ENCODE data around the gene SUN3.
"Not testable (repeated sequence)": the region's sequence is repeated elsewhere in the genome, so short reads cannot be mapped to it uniquely, and the experiment has no call there.

The SUN3 gene

DNA sequence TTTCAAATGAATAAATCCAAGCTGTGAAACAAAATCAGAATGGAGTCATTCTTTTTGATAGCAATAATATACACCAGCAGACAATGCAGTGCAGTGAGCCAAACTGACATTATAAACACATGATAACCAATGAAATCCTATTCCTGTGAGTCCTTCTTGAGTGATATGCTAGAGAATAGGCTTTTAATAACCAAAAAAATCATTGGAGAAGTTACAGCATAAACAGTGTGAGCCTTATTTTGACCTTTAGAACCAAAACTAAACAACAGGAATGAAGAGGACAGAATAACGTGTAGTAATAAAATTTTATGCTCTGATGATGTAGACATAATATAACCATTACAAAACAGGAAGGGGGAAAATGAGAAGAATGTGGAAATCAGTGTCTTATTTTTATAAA is 58.1 kb downstream of the SUN3 start:
- no peak for DNase-seq

DNA sequence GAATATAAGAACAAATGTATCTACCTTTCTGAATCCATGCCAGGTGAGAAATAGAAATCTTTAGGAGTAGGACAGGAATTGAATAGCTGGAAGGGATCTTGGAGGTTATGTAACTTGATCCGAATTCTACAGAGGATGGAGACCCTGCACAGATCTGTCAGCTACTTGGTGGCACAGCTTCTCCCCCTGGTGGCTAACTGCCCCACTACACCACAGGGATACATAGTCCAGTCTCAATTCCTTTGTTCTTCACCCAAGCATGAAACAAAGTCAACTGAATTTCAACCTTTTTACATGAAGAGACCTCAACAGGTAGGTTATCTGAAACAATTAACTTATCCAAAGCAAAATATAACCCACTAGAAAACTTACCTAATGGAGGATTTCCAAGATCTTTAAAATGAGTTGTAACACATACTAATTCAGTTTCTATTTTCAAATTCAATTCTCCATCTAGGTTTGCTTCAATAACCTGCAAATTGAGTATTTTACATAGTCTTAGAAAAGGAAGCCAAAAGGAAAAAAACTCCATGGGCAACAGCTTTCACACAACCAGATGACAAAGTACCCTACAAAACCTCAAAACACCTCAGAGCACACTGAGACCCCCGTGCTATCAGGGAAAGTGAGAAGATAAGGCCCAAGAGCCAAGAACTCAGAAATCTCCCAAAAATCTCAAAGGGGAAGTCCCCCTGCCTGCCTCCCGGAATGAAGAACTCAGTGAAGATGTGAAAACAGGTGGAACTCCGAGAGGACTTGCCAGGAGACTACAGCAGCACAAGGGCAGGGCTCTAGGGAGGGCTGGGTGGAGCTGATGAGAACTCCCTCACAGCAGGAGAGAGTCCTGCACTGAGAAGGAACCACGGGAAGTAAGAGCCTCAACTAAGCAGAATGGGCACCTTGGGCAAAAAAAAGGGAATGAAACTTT is 59.8 kb downstream of the SUN3 start:
- DNase-seq, result peak; percentile 32

DNA sequence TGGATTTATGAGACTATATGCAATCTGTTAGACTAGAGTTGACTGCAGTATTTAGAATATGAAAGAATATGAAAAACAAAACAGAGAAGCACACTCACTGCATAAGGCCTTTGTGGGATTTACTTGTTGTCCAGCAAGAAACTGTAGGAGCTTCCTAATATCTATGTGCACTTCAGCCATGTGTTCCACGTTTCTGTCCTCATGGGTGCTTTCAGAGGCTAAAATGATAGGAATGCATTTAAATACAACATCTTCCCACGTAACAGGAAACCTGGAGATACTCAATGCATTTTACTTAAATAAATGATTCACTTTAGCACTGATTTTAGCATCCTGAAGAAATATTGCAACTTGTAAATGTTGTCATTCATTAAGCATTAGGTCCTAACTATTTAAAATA is 61.2 kb downstream of the SUN3 start:
- no peak for DNase-seq

DNA sequence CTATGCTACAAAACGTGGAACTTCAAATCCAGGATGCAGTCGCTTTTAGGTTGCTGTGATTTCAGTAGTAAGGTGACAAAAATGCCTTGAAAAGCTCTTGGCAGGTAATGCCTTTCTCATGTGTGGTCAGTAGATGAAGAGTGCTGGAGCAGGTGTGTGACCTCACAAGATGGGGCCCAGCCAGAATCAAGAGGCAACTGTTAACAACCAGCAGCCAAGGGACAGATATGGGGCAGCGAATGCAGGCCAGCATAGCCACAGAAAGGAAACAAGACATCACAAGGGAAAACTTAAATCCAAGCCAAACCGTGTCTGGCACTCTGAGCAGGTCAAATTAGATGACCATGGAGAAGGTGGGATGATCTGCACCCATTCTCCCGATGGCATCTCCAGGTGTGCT is 61.8 kb downstream of the SUN3 start:
- DNase-seq, result no peak

DNA sequence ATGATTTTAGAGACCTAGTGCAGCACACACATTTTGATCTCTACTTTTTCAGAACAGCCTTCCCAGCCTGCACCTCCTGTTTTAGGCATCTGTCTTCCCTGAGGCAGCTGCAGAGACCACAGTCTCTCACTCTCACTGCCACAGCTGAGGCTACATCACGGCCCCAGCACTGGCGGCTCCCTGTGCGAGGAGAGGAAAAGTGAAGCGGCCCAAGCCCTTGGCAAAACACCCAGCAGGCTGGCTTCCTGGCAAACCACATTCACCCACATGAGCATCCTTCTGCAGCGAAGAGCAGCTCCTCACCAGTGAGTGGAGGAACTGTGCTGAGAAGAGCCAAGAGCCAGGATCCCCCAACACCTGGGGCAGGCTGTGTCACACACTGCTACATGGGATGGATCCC is 63.5 kb downstream of the SUN3 start:
- no peak for DNase-seq

DNA sequence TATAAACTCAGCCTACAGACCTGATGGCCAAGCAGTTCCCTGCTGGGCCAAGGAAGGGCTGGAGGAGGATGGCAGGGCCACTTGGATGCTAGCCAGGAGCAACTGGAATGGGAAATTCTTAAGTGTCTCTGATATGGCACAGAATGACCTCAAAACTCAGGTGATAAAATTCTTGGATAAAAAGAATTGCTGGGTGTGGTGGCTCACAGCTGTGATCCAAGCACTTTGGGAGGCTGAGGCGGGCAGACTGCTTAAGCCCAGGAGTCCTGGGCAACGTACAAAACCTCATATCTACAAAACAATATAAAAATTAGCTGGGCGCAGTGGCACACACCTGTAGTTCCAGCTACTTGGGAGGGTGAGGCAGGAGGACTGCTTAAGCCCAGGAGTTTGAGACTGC is 66.6 kb downstream of the SUN3 start:
- DNase-seq, result no peak

DNA sequence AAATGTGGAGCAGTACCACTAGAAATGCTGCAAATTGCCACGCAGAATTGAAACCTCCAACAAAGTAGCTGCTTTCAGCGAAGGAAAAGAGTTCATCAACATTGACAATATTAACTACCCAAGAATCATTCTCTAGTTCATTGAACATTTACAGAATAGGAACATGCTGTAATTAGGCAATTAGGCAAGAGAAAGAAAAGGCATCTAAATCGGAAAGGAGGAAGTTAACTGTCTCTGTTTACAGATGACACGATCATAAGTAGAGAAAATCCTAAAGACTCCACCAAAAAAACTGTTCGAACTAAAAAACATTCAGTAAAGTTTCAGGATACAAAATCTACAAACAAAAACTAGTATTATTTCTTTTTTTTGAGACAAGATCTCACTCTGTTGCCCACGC is 71.8 kb downstream of the SUN3 start:
- no peak for DNase-seq

DNA sequence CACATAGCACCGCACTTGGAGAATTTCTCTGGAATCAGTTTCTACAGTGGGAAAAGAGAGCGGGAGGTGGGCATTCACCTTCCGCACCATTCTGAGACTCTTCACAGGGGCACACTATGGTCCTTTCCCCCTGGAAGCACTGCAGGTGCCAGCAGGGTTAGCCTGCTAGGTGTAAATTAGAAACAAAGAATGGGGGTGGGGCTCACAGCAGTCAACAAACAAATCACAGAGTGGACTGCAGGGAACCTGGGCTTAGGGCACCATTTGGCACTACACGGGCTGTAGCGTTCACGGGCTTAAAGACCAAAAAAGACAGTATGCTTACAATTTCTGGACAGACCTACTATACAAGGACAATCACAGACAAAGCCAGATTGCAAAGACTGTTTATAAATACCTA is 72.7 kb downstream of the SUN3 start:
- no peak for DNase-seq

DNA sequence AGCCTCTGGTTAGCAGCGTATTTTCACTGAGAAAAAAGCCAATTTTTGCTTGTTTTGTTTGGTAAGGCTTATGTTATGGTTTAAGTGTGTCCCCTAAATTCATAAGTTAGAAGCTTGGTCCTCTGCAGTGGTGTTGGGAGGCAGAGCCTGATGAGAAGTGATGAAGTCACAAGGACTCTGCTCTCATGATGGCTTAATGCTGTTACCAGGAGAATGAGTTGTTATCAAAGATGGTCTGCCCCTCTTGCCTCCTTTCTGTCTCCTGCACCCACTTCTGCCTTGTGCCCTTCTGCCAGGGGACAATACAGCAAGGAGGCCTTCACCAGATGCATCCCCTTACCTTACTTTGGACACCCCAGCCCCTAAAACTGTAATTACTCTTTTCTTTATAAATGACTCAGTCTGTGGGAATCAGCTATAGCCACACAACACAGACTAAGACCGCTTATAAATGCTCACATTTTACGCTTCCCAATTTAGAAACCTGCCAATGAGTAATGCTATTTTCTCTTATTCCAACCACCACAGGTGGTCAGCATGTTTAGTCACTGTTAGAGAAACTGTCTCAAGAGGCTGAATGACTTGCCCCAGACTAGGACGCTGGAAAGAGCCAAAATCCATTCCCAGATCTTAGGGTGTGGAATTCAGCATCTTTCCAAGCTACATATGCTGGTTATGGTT is 74.5 kb downstream of the SUN3 start:
- no peak for DNase-seq

DNA sequence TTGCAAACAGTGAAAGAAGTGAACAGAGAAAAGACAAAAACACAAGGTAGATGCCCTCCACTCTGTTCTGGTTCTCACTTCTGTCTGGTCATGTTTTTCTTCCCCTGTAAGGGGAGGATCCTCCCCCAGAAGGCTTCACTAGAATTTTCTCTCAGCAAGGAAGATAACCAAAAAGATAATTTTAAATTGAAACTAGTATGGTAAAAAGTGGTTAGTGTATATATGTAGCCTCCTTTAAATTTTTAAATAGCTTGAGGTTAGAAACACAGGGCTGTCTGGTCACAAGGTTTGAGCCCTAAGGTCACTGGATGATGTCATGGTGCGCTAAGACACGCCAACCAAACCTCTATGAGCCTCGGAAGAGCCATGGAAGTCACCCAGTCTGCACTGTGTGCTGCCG is 75.1 kb downstream of the SUN3 start:
- no peak for DNase-seq

DNA sequence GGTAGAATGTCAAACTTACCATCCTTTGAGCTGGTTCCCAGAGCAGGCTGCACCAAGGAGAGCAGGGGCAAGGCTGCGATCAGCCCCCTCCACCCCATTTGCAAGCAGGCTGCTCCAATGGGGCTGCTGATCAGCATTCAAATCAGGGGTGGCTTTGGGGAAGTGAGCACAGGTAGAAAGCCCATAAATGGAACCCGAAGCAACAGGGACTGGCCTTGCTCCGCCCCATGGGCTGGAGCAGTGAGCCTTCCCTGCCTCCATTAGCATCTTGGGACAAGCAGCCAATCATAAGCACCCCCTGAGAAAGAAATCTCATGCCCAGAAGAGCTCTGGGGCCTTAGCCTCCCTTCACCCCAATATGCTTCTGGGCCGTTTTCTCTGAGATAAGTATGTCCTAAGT is 76.7 kb downstream of the SUN3 start:
- no peak for DNase-seq

DNA sequence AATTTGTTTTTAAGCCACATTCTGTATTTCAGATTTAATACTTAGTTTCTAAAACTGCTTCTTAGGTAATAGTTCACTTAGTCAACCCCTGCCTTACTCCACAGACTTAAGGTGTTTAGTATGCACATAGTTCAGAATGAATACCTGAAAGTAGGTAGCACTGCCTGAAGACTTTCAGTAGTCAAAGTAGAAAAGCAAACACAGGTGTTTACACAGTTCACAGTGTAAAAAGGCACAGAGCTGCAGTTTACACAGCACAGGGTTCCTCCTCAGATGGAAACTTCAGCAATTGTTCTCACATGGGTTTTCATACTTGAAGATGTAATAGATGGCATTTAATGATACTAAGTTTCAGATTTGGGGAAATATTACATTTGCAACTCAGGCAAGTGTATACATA is 77.5 kb downstream of the SUN3 start:
- DNase-seq, result no peak

DNA sequence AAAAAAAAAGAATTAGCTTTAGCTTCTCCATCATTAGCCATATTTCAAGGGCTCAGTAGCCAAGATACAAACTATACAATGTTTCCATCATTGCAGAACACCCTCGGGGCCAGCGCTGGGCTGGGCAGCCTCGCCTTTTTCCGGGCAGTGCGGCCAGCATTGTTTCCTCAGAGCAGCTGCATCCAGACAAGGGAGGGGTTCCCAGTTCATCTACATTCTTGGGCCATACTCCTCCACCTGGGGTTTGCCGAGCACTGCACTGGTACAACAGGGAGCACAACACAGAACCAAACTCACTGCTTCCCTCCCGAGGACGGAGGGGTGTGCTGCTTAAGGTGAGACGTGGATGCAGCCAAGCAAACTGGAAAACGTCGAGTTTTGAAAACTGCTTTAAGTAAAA is 78.2 kb downstream of the SUN3 start:
- no peak for DNase-seq

DNA sequence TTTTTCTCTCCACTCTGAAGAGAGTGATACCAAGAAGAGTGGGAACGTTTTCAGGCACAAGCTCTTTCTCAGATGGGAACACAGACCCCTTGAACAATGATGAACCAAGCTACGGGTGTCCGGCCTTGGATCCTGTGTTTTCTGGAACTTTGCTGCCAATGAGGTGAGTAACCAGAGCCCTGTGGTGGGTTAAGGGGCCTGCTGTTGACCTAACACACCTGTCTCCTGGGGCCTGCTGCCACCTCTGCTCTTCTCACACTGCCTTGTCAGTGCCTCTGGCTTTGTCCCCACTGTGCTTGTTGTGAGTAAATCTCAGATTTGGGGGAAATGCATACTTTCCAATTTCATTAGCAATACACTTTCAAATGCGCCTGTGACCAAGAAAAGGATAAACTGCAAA is 79.2 kb downstream of the SUN3 start:
- no peak for DNase-seq

DNA sequence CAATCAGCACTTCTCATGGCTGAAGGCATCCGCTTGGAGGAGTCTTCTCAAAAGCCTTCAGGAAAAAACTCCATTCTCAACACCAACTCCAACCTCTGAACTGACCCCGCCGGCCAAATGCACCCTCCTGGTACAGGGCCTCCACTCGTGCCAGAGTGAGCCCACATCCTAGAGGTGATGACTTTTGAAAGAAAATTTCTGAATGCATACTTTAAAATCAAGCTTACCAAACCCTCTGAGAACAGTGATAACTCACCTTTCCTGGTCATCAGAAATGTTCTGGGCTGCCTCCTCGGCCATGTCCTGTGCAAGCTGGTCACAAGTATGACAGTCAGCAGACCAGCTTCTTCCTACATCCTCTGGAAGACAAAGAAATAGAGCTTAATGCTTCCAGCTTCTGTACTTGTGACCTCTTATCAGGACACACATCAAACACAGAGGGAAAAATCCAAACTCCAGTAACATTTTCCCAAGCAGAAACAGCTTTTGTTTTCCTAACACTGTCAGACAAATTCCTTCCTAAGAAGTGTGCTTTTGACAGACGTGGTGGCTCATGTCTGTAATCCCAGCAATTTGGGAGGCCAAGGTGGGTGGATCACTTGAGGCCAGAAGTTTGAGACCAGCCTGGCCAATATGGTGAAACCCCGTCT is 80.6 kb downstream of the SUN3 start, which contains the start of gene PKD1L1:
Gene PKD1L1 (minus strand): TSS at position 326 of the 650 bp plus-strand sequence. CDS start 26 bp downstream, at position 300.
- DNase-seq, result no peak

DNA sequence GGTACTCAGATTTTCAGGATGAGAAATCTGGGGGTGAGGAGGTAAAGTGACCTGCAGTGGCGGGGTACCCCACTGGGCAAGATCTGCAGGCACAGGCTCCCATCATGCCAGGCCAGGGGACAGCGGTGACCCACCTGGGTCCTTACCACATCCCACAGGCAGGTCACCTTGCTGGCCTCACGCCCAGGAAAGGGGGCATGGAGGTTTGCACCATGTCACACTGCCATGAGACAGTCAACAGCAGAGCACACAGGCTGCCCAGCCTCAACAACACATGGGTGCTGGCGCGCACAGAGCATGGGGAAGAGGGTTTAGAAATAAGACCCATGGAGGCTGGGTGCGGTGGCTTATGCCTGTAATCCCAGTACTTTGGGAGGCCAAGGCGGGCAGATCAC is 81.6 kb downstream of the SUN3 start:
- DNase-seq, result no peak

DNA sequence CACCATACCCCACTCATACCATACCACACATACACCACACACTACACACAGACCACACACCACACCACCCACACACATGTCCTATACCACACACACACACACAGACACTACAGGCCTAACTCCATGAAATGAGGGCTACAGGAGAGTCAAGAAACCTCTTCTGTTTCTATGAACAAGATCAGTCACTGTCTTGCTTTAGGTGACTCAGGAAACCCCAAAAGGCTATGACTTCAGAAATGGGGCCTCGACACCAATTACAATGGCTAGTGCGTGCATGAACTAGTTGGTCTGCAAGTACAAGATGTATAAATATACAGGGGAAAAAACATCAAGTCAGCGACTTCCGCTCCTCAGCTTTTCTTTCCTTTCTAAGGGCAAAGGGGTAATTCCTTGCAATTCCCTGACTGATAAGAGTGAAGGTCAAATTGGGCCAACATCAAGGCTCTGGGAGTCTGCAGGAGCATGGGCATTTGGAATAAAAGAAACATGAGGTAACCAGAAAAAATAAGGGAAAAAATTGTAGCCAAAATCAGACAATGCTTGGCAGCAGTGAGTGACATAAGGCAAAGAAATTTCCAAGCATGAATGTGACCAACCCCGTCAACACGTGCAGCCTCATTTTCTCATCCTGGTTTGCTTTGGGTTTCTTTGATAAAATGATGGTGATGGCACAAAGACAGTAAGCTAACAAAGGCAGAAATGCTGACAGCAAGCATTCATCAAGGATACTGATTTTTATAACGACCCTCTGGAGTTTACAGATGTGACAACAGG is 82.1 kb downstream of the SUN3 start:
- DNase-seq, result no peak

DNA sequence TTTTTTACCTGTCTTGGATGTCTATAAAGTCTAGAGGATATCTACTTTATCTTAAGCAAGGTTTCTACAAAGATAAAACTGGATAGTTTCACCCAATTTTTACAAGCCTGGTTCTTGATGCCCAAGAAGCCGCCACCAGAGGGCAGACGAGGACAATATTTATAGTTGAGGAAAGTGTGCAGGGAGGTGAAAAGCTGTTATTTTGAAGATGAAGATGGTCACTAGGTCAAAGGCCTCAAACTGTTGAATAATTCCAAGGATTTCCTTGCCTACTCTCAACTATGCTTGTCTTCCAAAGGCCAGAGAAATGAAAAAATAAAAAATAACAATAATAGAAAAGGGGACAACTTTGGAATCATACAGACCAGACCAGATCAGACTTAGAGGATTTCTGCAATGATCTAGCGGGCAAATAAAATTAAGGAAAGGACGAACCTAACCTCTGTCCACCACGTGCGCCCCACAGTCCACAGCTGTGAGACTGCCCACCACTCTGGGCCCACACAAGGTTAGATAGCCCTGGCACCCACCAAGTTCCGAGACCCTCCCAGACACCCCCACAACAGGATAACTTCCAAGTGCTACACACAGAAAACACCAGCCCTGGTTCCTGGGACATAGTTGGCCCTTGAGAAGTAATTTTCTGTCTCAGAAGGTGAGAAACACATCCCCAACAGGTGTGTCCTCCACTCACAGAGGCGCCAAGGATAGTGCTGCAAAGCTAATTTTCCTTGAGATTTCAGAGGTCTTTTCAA is 83.5 kb downstream of the SUN3 start:
- no peak for DNase-seq

DNA sequence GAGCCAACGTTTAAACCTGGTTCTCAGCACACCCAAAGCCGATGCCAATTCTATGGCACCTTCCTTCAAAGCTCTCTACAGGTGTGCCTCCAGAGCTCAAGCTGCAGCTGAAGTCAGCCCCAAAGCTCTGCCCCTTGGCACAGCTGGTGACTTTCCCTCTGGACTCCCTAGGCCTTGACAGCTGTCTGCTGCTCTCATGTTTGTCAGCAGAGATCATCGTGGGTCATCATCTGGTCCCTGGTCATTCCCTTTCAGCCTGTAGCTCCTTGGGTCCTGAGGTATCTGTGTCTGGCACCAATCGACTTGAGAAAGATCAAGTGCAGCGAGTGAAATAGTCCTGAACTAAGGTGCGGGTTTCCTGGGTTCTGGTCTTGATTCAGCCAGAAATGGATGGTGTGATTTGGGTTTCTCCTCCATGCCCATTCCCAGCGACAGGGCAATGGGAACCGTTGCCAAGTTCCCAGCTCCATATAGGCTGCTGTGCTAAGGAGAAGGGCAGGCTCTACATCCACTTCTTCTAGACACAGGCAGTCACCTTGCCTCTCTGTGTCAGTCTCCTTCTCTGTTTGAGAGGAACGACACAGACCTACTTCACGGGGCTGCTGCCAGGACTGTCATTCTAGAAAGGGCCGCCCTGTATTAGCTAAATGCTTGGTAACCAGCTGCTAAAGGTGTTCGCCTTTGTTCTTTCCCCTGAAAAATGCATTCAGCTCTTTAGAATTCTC is 84.2 kb downstream of the SUN3 start:
- no peak for DNase-seq

DNA sequence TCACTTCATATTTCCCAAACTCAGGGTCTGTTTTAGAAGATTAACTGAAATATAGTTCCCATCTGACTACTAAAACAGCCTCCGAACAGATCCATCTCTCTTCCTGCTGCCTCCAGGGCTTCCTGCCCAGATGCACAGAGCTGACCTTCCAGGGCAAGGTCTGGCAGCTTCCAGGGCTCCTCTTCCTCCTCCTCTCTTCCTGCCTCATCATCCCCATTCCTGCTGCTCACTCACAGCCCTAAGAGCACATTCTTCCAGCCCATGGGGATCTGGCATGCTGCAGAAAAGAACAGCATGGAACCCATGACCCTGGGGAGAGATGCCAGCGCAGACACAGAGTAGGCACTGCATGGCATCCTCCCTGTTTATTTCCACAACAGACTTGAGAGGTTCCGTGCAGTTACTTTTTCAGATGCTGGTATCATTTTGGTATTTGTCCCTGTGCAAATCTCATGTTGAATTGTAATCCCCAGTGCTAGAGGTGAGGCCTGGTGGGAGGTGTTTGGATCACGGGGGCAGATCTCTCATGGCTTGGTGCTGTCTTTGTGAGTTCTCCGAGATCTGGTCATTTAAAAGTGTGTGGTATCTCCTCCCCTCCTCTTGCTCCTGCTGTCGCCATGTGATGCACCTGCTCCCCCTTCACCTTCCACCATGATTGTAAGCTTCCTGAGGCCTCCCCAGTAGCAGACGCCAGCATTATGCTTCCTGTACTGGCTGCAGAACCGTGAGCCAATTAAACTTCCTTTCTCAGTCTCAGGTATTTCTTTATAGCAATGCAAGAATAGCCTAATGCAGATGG is 85.0 kb downstream of the SUN3 start:
- DNase-seq, result no peak

DNA sequence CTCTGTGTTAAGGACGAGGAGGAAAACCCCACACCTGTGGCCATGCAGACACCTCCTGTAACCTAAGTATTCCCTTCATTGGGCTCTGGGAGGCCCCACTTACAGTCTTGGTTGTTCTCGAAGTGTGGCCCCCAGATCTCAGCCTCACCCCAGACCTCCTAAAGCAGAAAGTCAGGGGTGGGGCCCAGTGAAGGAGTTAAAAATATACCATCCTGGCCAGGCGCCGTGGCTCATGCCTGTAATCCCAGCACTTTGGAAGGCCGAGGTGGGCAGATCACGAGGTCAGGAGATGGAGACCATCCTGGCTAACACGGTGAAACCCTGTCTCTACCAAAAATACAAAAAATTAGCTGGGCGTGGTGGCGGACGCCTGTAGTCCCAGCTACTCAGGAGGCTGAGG is 86.3 kb downstream of the SUN3 start:
- not testable (repeated sequence) for DNase-seq
